ENCODE measurements around the gene SNAP91.

Gene SNAP91

DNA sequence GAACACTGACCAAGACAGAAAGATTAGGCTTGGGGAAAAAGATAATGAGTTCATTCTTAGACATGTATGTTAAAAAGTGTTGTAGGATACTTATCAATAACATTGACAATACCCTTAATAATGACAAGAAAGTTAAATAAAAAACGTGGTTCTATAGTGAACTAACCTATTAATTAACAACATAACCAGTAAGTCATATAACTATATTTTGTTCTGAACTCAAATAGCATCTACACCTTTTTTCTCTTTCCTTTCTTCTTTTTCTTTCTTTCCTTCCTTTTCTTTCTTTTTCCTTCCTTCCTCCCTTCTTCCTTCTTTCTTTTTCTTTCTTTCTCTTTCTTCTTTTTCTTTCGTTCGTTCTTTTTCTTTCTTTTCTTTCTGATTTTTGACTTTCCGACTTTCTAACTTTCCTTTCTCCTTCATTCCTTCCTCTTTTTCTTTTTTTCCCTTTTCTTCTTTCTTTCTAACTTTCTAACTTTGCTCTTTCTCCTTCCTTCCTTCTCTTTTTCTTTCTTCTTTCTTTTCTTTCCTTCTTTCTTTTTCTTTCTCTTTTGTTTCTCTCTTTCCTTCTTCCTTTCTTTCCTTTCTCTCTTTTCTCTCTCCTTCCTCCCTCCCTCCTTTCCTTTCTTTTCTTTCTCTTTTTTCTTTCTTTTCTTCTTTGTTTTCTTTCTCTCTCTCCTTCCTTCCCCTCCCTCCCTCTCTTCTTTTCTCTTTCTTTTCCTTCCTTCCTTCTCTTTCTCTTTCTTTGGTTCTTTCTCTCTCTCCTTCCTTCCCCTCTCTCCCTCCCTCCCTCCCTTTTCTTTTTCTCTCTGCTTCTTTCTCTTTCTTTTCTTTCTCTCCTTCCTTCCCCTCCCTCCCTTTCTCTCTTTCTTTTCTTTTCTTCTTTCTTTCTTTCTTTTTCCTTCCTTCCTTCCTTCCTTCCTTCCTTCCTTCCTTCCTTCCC, 172.0 kb downstream of the SNAP91 start:
- H3K27me3 Mint-ChIP-seq, result peaks cover 3% of the 10 kb centered on the region
- no peaks in the 10 kb centered on the region for H3K4me1 Mint-ChIP-seq (ENCODE audit: low read depth)
- H3K27ac Mint-ChIP-seq, result no peak overlapping the region
- no peak overlapping the region for H3K4me3 Mint-ChIP-seq
- no peaks in the 10 kb centered on the region for H3K36me3 Mint-ChIP-seq
- H3K9me3 Mint-ChIP-seq (ENCODE audit: low read depth), result no peaks in the 10 kb centered on the region

GRCh38 chr6:83536034-83536646, 172.8 kb downstream of the SNAP91 start:
- Mint-ChIP-seq H3K4me3 (no peak overlapping the region), H3K36me3 (no peaks in the 10 kb centered on the region), H3K27ac (no peak overlapping the region), H3K9me3 (ENCODE audit: low read depth) (no peaks in the 10 kb centered on the region), H3K27me3 (peaks cover 5% of the 10 kb centered on the region), H3K4me1 (ENCODE audit: low read depth) (no peaks in the 10 kb centered on the region)

GRCh38 chr6:83518816-83519480, 190.0 kb downstream of the SNAP91 start:
- Mint-ChIP-seq H3K4me1 (ENCODE audit: low read depth) (no peaks in the 10 kb centered on the region), H3K9me3 (ENCODE audit: low read depth) (no peaks in the 10 kb centered on the region), H3K36me3 (no peaks in the 10 kb centered on the region), H3K27ac (no peak overlapping the region), H3K27me3 (peaks cover 10% of the 10 kb centered on the region), H3K4me3 (no peak overlapping the region)

DNA sequence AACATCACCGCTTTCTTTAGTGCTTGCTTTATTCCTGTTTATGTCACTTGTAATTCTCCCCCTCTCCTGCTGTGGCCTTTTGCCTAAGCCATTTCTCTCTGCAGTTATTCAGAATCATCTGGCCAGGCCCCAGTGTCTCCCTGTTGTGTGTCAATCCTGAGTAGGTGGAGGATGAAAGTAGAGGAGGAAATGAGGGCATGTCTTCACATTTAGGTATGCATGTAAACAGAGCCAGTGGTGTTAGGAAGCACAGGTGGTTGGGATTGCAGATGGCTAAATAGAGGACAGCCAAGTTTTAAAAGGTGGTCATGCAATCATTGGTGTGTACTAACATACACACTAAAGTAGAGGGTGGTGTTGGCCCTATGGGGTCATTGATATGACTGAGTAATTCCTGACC, 191.4 kb downstream of the SNAP91 start:
- no peaks in the 10 kb centered on the region for H3K36me3 Mint-ChIP-seq
- H3K27ac Mint-ChIP-seq, result no peak overlapping the region
- H3K4me3 Mint-ChIP-seq, result no peak overlapping the region
- peaks cover 3% of the 10 kb centered on the region for H3K4me1 Mint-ChIP-seq (ENCODE audit: low read depth)
- no peaks in the 10 kb centered on the region for H3K9me3 Mint-ChIP-seq (ENCODE audit: low read depth)
- H3K27me3 Mint-ChIP-seq, result peaks cover 18% of the 10 kb centered on the region

GRCh38 chr6:83514866-83515466, 193.9 kb downstream of the SNAP91 start:
- Mint-ChIP-seq H3K27ac (no peak overlapping the region), H3K9me3 (ENCODE audit: low read depth) (no peaks in the 10 kb centered on the region), H3K36me3 (no peaks in the 10 kb centered on the region), H3K4me3 (no peak overlapping the region), H3K27me3 (peaks cover 29% of the 10 kb centered on the region), H3K4me1 (ENCODE audit: low read depth) (peaks cover 11% of the 10 kb centered on the region)

DNA sequence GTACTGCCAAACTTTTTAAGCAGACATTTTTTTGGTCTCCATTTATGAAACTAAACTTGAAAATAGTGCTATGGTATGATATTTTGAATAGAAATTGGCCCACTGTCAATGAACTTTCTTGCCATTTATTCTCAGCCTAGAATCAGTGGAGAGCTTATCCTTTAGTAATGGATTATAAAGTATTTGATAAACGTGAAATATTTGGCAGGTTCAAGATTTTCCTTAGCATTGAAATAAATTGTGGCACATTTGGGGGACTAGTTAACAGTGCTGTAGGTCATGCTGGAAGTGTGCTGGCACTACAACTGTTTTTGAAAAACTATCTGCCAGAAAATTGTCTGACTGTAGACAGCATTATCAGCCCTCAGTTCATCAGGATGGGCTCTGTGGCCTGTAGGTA, 194.4 kb downstream of the SNAP91 start:
- Mint-ChIP-seq H3K27ac (no peak overlapping the region), H3K4me1 (ENCODE audit: low read depth) (peaks cover 11% of the 10 kb centered on the region), H3K36me3 (no peaks in the 10 kb centered on the region), H3K27me3 (peaks cover 27% of the 10 kb centered on the region), H3K9me3 (ENCODE audit: low read depth) (no peaks in the 10 kb centered on the region), H3K4me3 (no peak overlapping the region)

- Mint-ChIP-seq H3K27ac (no peak within 1 kb of the TSS), H3K36me3 (no peaks in the 10 kb centered on the region), H3K4me1 (ENCODE audit: low read depth) (peaks cover 11% of the 10 kb centered on the region), H3K27me3 (peaks cover 27% of the 10 kb centered on the region), H3K9me3 (ENCODE audit: low read depth) (no peaks in the 10 kb centered on the region), H3K4me3 (peak within 1 kb of the TSS; percentile 40)
Measured at GRCh38 chr6:83511901-83512681, 196.8 kb downstream of the SNAP91 start, which contains the start of gene PRSS35. PRSS35 (plus strand) TSS chr6:83512534; CDS start chr6:83523442, 10,908 bp downstream.

- peaks cover 11% of the 10 kb centered on the region for H3K4me1 Mint-ChIP-seq (ENCODE audit: low read depth)
- H3K36me3 Mint-ChIP-seq, result no peaks in the 10 kb centered on the region
- H3K9me3 Mint-ChIP-seq (ENCODE audit: low read depth), result no peaks in the 10 kb centered on the region
- no peak overlapping the region for H3K27ac Mint-ChIP-seq
- peaks cover 25% of the 10 kb centered on the region for H3K27me3 Mint-ChIP-seq
- peak overlapping the region; percentile 40 for H3K4me3 Mint-ChIP-seq
Measured at GRCh38 chr6:83511266-83511665, 197.6 kb downstream of the SNAP91 start.

DNA sequence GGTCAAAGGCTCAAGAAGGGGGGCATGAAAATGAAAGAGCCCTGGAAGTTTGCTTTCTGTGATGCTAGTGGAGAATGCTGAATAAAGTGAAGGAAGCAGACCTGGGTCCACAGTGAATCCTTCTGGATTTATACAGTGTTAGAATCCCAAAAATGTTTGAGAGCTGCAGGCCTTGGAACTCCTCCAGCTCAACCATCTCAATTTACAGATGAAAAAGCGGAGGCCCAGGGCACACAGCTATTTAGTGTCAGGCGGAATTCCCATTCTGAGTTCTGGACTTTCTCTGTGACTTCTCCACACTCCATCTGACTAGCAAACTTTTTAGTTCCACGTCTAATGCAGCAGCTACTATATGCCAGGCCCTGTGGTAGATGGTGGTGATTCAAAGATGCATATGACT, 198.1 kb downstream of the SNAP91 start:
- H3K36me3 Mint-ChIP-seq, result no peaks in the 10 kb centered on the region
- H3K4me1 Mint-ChIP-seq (ENCODE audit: low read depth), result peaks cover 11% of the 10 kb centered on the region
- peaks cover 25% of the 10 kb centered on the region for H3K27me3 Mint-ChIP-seq
- H3K9me3 Mint-ChIP-seq (ENCODE audit: low read depth), result no peaks in the 10 kb centered on the region
- no peak overlapping the region for H3K4me3 Mint-ChIP-seq
- H3K27ac Mint-ChIP-seq, result no peak overlapping the region

- no peak overlapping the region for H3K27ac Mint-ChIP-seq
- H3K4me1 Mint-ChIP-seq (ENCODE audit: low read depth), result peaks cover 11% of the 10 kb centered on the region
- H3K36me3 Mint-ChIP-seq, result no peaks in the 10 kb centered on the region
- H3K9me3 Mint-ChIP-seq (ENCODE audit: low read depth), result no peaks in the 10 kb centered on the region
- peaks cover 22% of the 10 kb centered on the region for H3K27me3 Mint-ChIP-seq
- H3K4me3 Mint-ChIP-seq, result no peak overlapping the region
Measured at GRCh38 chr6:83509441-83509840, 199.5 kb downstream of the SNAP91 start.

GRCh38 chr6:83505356-83505755, 203.5 kb downstream of the SNAP91 start:
- Mint-ChIP-seq H3K4me3 (no peak overlapping the region), H3K4me1 (ENCODE audit: low read depth) (no peaks in the 10 kb centered on the region), H3K36me3 (no peaks in the 10 kb centered on the region), H3K27ac (no peak overlapping the region), H3K27me3 (peaks cover 2% of the 10 kb centered on the region), H3K9me3 (ENCODE audit: low read depth) (no peaks in the 10 kb centered on the region)
